Stimulated activated CD4-positive, alpha-beta T cell treated with anti-CD3 and anti-CD28 coated beads, Interleukin-4, amount 100 ng/mL, for 4 hours (primary cell): ENCODE measurements around the gene PHF21A.

ENCODE experiments used
- DNase-seq, 2 experiments: peaks; one replicate each; pipeline ENCODE4 v3.0.0-alpha.2; 2020

Gene PHF21A

GRCh38 chr11:45932217-45932616 lies 189.0 kb downstream of the PHF21A start:
- DNase-seq, result no peak

GRCh38 chr11:45931739-45932138 lies 189.5 kb downstream of the PHF21A start:
- DNase-seq, result no peak

- no peak for DNase-seq
These were observed 190.2 kb downstream of the PHF21A start for GRCh38 chr11:45930951-45931570.

- DNase-seq, result no peak
These were observed 191.0 kb downstream of the PHF21A start for GRCh38 chr11:45930031-45930794.

- DNase-seq, result no peak
These were observed 191.7 kb downstream of the PHF21A start for GRCh38 chr11:45929486-45930030.

- no peak for DNase-seq
These were observed 192.6 kb downstream of the PHF21A start for GRCh38 chr11:45928535-45929215.

- DNase-seq, result no peak
These were observed 193.4 kb downstream of the PHF21A start for GRCh38 chr11:45927684-45928413.

GRCh38 chr11:45927332-45927683 lies 193.9 kb downstream of the PHF21A start:
- no peak for DNase-seq

GRCh38 chr11:45926536-45927331 lies 194.5 kb downstream of the PHF21A start:
- DNase-seq, result no peak

GRCh38 chr11:45926001-45926401 lies 195.3 kb downstream of the PHF21A start:
- no peak for DNase-seq

- no peak for DNase-seq
These were observed 195.7 kb downstream of the PHF21A start for GRCh38 chr11:45925550-45925949.

- DNase-seq, result no peak
These were observed 196.3 kb downstream of the PHF21A start for GRCh38 chr11:45924927-45925326.

GRCh38 chr11:45924036-45924915 lies 197.0 kb downstream of the PHF21A start:
- DNase-seq, result no peak

- no peak for DNase-seq
These were observed 198.7 kb downstream of the PHF21A start, which contains the start of gene LARGE2 for GRCh38 chr11:45922425-45923082. Gene LARGE2, plus strand, starts transcription at chr11:45922656. Its CDS starts 227 bp downstream, at chr11:45922883.

GRCh38 chr11:45921561-45922424 lies 199.5 kb downstream of the PHF21A start:
- DNase-seq, result no peak

- no peak for DNase-seq
These were observed 200.4 kb downstream of the PHF21A start for GRCh38 chr11:45920531-45921477.

GRCh38 chr11:45919806-45920530 lies 201.3 kb downstream of the PHF21A start:
- DNase-seq, result no peak
